ENCODE results near the gene ZNF865.

ZNF865 gene

GRCh38 chr19:55616395-55616875 lies 11.0 kb downstream of the ZNF865 start:
- no peak for TF ChIP-seq CTCF (IDR thresholded peaks at IDR 0.05; ENCODE audit: control extremely low read depth, extremely low read depth, low read depth, missing control alignments)
- no peak for DNase-seq (ENCODE audit: extremely low spot score)
- POLR2A ChIA-PET: no interaction called here
- CTCF ChIA-PET: interaction anchor here (4.3 kb wide), 1 partner anchor 10 kb away, joined by 30 read pairs; the partner anchor contains the start of gene ZNF865

- no peak for TF ChIP-seq CTCF (IDR thresholded peaks at IDR 0.05; ENCODE audit: control extremely low read depth, extremely low read depth, low read depth, missing control alignments)
- no peak for DNase-seq (ENCODE audit: extremely low spot score)
- ChIA-PET POLR2A (no interaction called here), CTCF (interaction anchor here (1.2 to 4.7 kb wide), 4 partner anchors 8 to 15 kb away, joined by 3 to 37 read pairs (median 18); partner anchors contain the start of gene ZNF865)
These were observed 12.0 kb downstream of the ZNF865 start for GRCh38 chr19:55617426-55617825.

GRCh38 chr19:55618426-55618825 lies 13.0 kb downstream of the ZNF865 start:
- DNase-seq (ENCODE audit: extremely low spot score): no peak
- ChIA-PET CTCF (interaction anchor here (1.2 to 4.7 kb wide), 4 partner anchors 8 to 14 kb away, joined by 3 to 37 read pairs (median 18); partner anchors contain the start of gene ZNF865), POLR2A (no interaction called here)
- TF ChIP-seq CTCF (IDR thresholded peaks at IDR 0.05; ENCODE audit: control extremely low read depth, extremely low read depth, low read depth, missing control alignments): no peak

- no peak for TF ChIP-seq CTCF (IDR thresholded peaks at IDR 0.05; ENCODE audit: control extremely low read depth, extremely low read depth, low read depth, missing control alignments)
- ChIA-PET CTCF (interaction anchor here (1.0 to 4.7 kb wide), 4 partner anchors 10 to 17 kb away, joined by 4 to 37 read pairs (median 18); partner anchors contain the start of gene ZNF865), POLR2A (interaction anchor here (0.7 to 1.5 kb wide), 2 partner anchors 20 to 212 kb away, joined by 3 read pairs; partner anchors contain the start of genes FIZ1 and UBE2S)
- no peak for DNase-seq (ENCODE audit: extremely low spot score)
These were observed 13.8 kb downstream of the ZNF865 start for GRCh38 chr19:55619286-55619685.

GRCh38 chr19:55620410-55621204 lies 15.2 kb downstream of the ZNF865 start:
- CTCF ChIA-PET: interaction anchor here (0.8 to 4.7 kb wide), 4 partner anchors 12 to 480 kb away, joined by 3 to 37 read pairs (median 16); partner anchors contain the start of gene ZNF865
- POLR2A ChIA-PET: interaction anchor here (1.5 kb wide), 1 partner anchor 213 kb away, joined by 3 read pairs; the partner anchor contains the start of gene UBE2S
- no peak for TF ChIP-seq CTCF (IDR thresholded peaks at IDR 0.05; ENCODE audit: control extremely low read depth, extremely low read depth, low read depth, missing control alignments)
- no peak for DNase-seq (ENCODE audit: extremely low spot score)

GRCh38 chr19:55621205-55621672 lies 15.8 kb downstream of the ZNF865 start:
- DNase-seq (ENCODE audit: extremely low spot score): no peak
- TF ChIP-seq CTCF (IDR thresholded peaks at IDR 0.05; ENCODE audit: control extremely low read depth, extremely low read depth, low read depth, missing control alignments): no peak
- ChIA-PET POLR2A (no interaction called here), CTCF (interaction anchor here (1.3 to 4.7 kb wide), 3 partner anchors 11 to 117 kb away, joined by 3 to 37 read pairs (median 8); partner anchors contain the start of gene ZNF865)
